GM06990 (cell line): ENCODE results near the gene SOHLH1.

Experiments
- DNase-seq: peaks from one replicate; pipeline ENCODE4 v3.0.0-alpha.2; 2011; ENCODE audit not compliant: insufficient read length; ENCODE audit errors: extremely low read depth
- H3K27me3 ChIP-seq: replicated peaks from 2 replicates; pipeline ENCODE4 v1.6.0; 2011; ENCODE audit warnings: low read length; ENCODE audit not compliant: control insufficient read depth, insufficient read depth
- H3K36me3 ChIP-seq: 2 replicates; pipeline ENCODE4 v1.5.1; 2011; ENCODE audit warnings: low read length; ENCODE audit not compliant: control insufficient read depth, insufficient read depth
- H3K4me3 ChIP-seq: replicated peaks from 2 replicates; pipeline ENCODE4 v1.5.1; 2011; ENCODE audit warnings: low read depth, mild to moderate bottlenecking, control low read depth, low read length
- TF ChIP-seq, protein P1 (sequence below): IDR thresholded peaks from 2 replicates; pipeline ENCODE4 v1.5.1; 2011; ENCODE audit warnings: low read length, control low read depth, mild to moderate bottlenecking, inconsistent platforms; ENCODE audit not compliant: insufficient read depth, poor library complexity, severe bottlenecking

Gene SOHLH1

GRCh38 chr9:135711881-135712280 lies 12.6 kb upstream of the SOHLH1 start:
- no peaks in the 10 kb centered on the region for H3K36me3 ChIP-seq
- DNase-seq, result no peak
- peaks cover 3% of the 10 kb centered on the region for H3K27me3 ChIP-seq
- TF ChIP-seq, protein P1, sequence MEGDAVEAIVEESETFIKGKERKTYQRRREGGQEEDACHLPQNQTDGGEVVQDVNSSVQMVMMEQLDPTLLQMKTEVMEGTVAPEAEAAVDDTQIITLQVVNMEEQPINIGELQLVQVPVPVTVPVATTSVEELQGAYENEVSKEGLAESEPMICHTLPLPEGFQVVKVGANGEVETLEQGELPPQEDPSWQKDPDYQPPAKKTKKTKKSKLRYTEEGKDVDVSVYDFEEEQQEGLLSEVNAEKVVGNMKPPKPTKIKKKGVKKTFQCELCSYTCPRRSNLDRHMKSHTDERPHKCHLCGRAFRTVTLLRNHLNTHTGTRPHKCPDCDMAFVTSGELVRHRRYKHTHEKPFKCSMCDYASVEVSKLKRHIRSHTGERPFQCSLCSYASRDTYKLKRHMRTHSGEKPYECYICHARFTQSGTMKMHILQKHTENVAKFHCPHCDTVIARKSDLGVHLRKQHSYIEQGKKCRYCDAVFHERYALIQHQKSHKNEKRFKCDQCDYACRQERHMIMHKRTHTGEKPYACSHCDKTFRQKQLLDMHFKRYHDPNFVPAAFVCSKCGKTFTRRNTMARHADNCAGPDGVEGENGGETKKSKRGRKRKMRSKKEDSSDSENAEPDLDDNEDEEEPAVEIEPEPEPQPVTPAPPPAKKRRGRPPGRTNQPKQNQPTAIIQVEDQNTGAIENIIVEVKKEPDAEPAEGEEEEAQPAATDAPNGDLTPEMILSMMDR, result no peak
- no peak overlapping the region for H3K4me3 ChIP-seq

DNA sequence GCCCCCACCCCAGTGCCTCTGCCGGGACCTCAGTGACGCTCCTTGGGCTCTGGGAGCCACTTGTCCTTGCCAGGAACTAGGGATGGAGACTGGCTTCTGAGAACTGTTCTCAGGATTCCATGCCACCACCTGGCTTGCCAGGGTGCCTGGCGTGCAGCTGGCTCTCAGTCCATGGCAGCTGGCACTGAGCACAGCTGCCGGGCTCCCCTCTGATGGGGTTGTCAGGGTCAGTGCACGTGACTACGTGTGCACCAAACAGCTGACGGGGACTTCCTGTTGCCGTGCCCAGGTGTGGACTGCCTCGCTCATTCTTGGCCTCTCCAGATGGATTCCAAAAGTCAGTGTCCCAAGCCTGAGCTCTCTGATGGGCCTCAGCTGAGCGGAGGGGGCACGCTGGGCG lies 12.1 kb upstream of the SOHLH1 start:
- peaks cover 3% of the 10 kb centered on the region for H3K27me3 ChIP-seq
- TF ChIP-seq, protein P1, result no peak
- no peak overlapping the region for H3K4me3 ChIP-seq
- DNase-seq, result no peak
- H3K36me3 ChIP-seq, result no peaks in the 10 kb centered on the region

GRCh38 chr9:135708164-135708563 lies 8.9 kb upstream of the SOHLH1 start:
- Histone ChIP-seq H3K36me3 (no peaks in the 10 kb centered on the region), H3K4me3 (no peak overlapping the region), H3K27me3 (no peaks in the 10 kb centered on the region; the same call in none of the 2 replicates)
- no peak for DNase-seq
- TF ChIP-seq, protein P1, result no peak

- Histone ChIP-seq H3K27me3 (no peaks in the 10 kb centered on the region; the same call in 1 of the 2 replicates), H3K4me3 (no peak overlapping the region), H3K36me3 (no peaks in the 10 kb centered on the region)
- no peak for DNase-seq
- TF ChIP-seq, protein P1, result no peak
These were observed 8.2 kb upstream of the SOHLH1 start for GRCh38 chr9:135707252-135708138.

- Histone ChIP-seq H3K36me3 (no peaks in the 10 kb centered on the region), H3K4me3 (no peak overlapping the region), H3K27me3 (no peaks in the 10 kb centered on the region; the same call in 1 of the 2 replicates)
- TF ChIP-seq, protein P1, result no peak
- no peak for DNase-seq
These were observed 7.0 kb upstream of the SOHLH1 start for GRCh38 chr9:135706288-135706687.
